DLD1 (cell line): ENCODE results near the gene COX4I1.

Experiments
- in situ Hi-C: cut with HindIII; loops from 2 replicates; pipeline ENCODE4 v1.10.0; 2017; ENCODE audit warnings: low sequenced_read_pairs

Gene COX4I1

GRCh38 chr16:85799497-85800320, at the start of gene COX4I1, which contains the start of gene EMC8:
TSS of gene COX4I1 (plus strand) at chr16:85799695. CDS start at chr16:85801206, 1,511 bp downstream.
TSS of gene EMC8 (minus strand) at chr16:85799544. CDS start at chr16:85799295, 249 bp downstream.
- in situ Hi-C loops = no loop called here

DNA sequence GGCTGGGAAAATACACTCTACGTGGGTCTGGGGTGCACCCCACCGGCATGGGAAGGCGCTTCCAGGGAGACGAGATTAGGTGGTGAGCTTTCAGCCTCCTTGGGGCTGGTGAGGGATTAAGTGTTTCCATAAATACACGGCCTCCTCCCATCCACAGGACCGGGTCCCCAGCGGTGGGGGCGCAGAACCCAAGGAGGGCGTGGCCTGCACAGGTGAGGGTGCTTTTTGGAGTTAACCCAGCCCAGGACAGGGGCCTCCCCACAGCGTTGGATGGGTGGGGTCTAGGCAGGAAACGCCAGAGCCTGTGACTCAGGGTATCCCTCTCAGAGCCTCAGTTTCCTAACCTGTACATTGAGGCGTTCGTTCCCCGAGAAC, 49.7 kb upstream of the COX4I1 start:
- in situ Hi-C loops = no loop called here

- in situ Hi-C loops = no loop called here
Measured at GRCh38 chr16:85750146-85750826, 49.2 kb upstream of the COX4I1 start.

DNA sequence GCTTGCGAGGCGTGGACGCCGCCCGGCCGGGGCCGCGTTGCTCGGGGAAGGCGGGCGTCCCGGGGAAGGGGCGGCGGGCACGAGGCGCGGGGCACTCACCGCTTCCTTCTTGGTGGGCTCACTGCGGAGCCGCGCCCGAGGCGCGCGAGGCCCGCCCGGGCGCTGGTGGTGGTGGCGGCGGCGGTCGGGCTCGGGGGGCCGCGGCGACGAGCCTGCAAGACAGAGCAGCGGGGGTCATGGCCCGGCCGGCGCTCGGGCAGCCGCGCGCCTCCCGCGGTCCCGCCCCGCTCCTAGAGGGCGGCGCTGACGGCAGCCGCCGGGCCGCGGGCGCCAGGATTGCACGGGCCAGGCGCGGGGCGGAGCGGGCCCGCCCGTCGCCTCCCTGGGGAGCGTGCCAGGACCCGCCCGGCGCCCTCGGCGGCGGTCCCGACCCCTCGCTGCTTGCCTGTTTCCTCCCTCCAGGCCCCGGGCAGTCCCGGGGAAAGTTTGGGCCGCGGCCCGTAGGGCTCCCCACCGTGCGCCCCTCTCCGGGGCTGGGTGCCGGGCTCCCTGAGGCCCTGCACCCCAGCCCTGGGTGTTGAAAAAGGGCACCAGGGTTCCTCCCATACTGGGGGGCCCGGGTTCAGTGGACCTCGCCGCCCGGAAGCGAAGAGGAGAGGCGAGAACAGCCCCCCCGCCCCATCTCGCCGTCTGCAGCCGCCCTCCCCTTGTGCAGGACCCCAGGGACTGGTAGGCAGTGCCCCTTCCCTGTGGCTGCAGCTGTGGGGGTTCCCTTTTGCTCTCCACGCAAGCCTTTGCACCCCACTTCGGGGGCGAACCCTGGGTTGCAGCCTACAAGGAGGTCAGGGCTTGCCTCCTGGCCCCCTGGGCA, 48.4 kb upstream of the COX4I1 start, which contains the start of gene C16orf74:
TSS of gene C16orf74 (minus strand) at position 270 of the 871 bp plus-strand sequence. CDS start 15,879 bp downstream, outside the sequence.
- in situ Hi-C loops = no loop called here

GRCh38 chr16:85751698-85752501, 47.6 kb upstream of the COX4I1 start:
- in situ Hi-C loops = no loop called here

DNA sequence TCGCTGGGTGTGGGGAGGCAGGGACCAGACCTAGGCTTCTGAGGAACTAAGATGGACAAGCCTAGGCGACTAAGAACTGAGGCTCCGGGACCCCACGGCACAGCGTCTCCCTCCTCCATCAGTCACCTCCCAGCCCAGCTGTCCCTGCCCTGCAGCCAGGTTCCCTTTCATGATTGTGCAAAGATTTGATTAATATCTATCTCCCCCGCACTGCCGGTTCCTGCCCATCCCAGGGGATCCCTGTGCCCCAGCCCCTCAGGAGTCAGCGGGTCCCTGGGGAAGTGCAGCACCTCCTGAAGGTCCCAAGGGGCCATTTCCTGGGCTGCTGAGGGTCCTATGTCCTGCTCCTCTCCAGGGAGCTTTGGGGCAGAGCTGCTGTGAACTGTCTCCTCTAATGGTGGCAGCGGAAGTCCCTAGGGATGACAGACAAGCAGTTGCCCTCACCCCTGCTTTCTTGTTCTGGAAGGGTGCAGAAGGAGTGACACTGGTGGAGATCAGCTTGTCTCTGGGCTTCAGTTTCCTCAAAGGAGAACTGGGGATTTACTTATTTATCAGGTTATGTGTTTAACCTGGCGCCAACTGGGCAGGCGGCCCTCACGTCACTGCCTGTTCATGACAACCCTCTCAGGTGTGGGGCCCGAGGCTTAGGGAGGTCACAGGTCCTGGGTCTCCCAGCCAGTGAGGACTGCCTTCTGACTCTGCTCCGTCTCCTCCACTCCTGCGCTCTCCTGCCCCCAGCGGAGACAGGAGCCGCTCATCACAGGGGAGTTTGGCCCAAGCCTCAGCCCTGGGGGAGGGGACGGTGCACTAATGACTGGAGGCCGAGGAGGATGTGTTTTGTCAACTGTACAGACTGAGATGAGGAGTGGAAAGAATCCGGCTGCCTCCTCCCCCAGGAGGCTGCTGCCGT, 46.7 kb upstream of the COX4I1 start:
- in situ Hi-C loops = no loop called here

DNA sequence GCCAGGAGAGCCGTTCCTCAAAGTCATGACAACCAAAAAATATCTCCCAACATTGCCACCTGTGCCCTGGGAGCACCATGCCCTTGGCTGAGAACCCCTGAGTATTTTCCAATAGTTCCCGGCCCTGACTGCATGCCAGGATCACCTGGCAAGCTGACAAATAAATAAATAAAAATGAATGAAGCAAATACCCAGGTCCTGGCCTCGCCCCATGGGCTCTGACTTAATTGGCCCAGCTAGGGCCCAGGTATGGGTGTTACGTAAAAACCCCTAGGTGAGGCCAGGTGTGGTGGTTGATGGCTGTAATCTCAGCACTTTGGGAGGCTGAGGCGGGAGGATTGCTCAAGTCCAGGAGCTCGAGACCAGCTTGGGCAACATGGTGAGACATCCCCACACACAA, 45.9 kb upstream of the COX4I1 start:
- in situ Hi-C loops = no loop called here

- in situ Hi-C loops = no loop called here
Measured at GRCh38 chr16:85753976-85754375, 45.5 kb upstream of the COX4I1 start.

GRCh38 chr16:85754413-85754812, 45.1 kb upstream of the COX4I1 start:
- in situ Hi-C loops = no loop called here

- in situ Hi-C loops = no loop called here
Measured at GRCh38 chr16:85755929-85756768, 43.3 kb upstream of the COX4I1 start.

DNA sequence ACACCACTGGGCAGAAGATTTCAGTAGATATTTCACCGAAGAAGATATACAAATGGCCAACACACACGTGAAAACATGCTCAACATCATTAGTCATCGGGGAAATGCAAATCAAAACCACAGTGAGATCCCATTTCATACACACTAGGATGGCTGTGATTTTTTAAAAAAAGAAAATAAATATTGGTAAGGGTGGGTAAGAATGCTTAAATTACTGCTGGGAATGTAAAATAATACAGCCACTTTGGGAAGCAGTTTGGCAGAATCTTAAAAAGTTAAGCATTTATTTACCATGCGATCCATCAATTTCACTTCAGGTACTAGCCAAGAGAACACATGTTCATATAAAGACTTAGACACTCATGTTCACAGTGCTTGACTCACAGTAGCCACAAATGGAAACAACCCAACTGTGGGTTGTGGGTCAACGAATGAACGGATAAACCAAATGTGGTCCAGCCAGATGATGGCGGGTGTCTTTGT, 42.1 kb upstream of the COX4I1 start:
- in situ Hi-C loops = no loop called here

DNA sequence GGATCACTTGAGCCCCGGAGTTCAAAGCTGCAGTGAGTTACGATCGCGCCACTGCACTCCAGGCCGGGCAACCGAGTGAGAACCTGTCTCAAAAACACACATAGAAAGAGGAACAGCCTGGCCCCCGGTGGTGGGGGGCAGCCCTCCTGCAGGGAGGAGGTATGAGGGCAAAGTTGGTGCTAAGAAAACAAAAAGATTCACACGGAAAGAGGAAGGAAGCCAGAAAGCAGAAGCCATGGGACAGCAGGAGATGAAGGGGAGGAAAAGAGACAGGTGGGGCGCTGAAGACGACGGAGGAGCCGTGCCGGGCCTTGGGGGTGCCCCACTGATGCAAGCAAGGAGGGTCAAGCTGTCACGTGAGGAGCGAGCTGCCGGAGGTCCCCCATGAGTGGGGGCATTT, 40.4 kb upstream of the COX4I1 start:
- in situ Hi-C loops = no loop called here

DNA sequence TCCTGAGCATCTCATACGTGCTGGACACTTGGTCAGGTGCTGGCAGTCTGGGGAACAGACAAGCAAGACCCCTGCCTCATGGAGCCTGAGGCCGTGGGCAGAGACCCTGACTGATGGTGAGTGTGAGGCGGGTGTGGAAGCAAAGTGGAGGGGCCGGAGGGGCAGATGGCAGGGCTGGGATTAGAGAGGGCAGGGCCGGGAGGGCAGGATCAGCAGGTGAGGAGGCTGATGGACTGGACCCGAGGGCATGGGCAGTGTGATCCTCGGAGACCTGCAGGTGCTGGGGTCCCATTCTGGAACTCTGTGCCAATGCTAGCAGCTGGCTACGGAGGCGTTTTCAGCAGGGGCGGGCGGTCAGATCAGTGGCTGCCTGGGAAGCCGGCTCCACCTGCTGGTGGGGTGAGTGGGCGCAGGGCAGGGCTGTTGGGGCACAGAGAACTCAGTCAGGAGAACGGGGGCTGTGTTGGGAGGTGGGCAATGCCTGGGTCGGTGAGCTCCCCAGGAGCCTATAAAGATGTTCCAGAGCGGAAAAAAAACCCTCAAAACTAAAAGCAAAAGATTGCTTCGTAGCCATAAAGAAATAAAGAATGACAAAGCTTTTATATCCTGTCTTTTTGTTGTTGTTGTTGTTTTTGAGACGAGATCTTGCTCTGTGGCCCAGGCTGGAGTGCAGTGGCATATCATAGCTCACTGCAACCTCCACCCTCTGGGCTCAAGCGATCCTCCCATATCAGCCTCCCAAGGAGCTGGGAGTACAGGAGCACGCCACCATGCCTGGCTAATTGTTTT, 39.7 kb upstream of the COX4I1 start:
- in situ Hi-C loops = no loop called here

DNA sequence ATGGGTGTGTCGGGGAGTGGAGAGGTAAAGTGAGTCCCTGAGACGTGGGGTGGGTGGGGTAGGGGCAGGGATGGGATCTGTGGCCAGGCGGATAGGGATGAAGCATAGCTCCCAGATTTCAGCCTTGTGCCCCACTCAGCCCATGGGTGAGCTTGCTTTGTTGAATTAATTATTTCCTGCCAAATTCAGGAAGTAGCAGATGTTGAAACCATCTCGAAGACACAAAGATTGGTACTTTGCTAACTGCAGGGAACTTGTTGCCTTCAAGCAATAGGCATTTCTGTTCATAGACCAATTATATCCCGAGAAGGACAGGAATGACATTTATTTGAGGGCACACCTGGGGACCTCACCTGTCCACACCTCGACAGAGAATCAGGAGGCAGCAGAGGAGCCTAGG, 37.6 kb upstream of the COX4I1 start:
- in situ Hi-C loops = no loop called here

- in situ Hi-C loops = no loop called here
Measured at GRCh38 chr16:85762970-85763369, 36.5 kb upstream of the COX4I1 start.

GRCh38 chr16:85763616-85764015, 35.9 kb upstream of the COX4I1 start:
- in situ Hi-C loops = no loop called here

GRCh38 chr16:85765211-85765610, 34.3 kb upstream of the COX4I1 start:
- in situ Hi-C loops = no loop called here
